ENCODE measurements around the gene SLC1A1. TPM values are rescaled to one million over a fixed set of nuclear protein-coding genes. Genes with fewer than 3 reads are reported as not detected.

The SLC1A1 gene
- total RNA-seq, 1 experiment from 2014 or later: 71.6 TPM

- H3K4me3 Mint-ChIP-seq (ENCODE audit: low read depth, unreplicated experiment): no peak overlapping the region
- no peak for DNase-seq
These were observed 65.0 kb downstream of the SLC1A1 start for GRCh38 chr9:4555236-4555635.

DNA sequence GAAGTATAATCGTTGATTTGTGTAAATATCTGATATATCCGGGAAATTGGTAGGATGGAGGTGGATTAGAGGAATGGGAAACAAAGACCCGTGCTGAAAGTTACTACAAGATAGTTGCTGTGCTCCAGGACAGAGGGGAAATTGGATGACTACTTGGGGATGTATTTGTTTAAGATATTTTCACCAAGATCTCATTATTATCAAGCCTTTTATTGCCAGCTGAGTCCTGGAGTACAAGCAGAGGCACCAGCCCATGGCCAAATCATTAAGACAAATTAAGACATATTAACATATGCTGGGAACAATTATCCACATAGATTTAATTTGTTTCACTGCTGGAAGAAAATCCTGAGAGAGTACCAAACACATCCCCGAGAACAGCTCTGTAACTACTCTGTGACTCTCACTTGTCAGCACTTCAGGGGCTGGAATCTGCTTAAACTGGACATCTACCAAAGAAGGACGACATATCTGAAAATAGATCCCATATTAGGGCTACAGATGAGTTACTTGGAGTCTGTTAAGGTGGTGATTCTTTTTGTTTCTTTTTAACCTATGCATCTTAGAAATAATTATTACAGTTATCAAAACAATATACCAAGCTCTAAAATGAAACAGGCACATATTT, 68.2 kb downstream of the SLC1A1 start:
- Mint-ChIP-seq H3K27me3 (ENCODE audit: unreplicated experiment) (no peaks in the 10 kb centered on the region), H3K36me3 (ENCODE audit: insufficient read depth, unreplicated experiment) (peaks cover 35% of the 10 kb centered on the region), H3K27ac (ENCODE audit: unreplicated experiment) (no peak overlapping the region), H3K9me3 (ENCODE audit: low read depth, unreplicated experiment) (no peaks in the 10 kb centered on the region), H3K4me3 (ENCODE audit: low read depth, unreplicated experiment) (no peak overlapping the region), H3K4me1 (ENCODE audit: low read depth, unreplicated experiment) (peaks cover 13% of the 10 kb centered on the region)
- no peak for TF ChIP-seq CTCF (IDR thresholded peaks at IDR 0.05; ENCODE audit: unreplicated experiment)
- no peak for DNase-seq
- intact Hi-C loops (cut with micrococcal nuclease; ENCODE audit: unreplicated experiment): no loop called here
- CTCF ChIA-PET: no interaction called here
- no TSS peak for BruUV-seq (replicated peaks)

More at GRCh38 chr9:4555236-4555635, 65.0 kb downstream of the SLC1A1 start:
- Mint-ChIP-seq H3K36me3 (ENCODE audit: insufficient read depth, unreplicated experiment) (peaks cover 32% of the 10 kb centered on the region), H3K27me3 (ENCODE audit: unreplicated experiment) (no peaks in the 10 kb centered on the region), H3K4me1 (ENCODE audit: low read depth, unreplicated experiment) (peaks cover 13% of the 10 kb centered on the region), H3K27ac (ENCODE audit: unreplicated experiment) (no peak overlapping the region), H3K9me3 (ENCODE audit: low read depth, unreplicated experiment) (no peaks in the 10 kb centered on the region)
- BruUV-seq (replicated peaks): no TSS peak
- no peak for TF ChIP-seq CTCF (IDR thresholded peaks at IDR 0.05; ENCODE audit: unreplicated experiment)
- CTCF ChIA-PET: no interaction called here
- intact Hi-C loops (cut with micrococcal nuclease; ENCODE audit: unreplicated experiment): no loop called here

GRCh38 chr9:4559261-4560182, 69.3 kb downstream of the SLC1A1 start:
- intact Hi-C loops (cut with micrococcal nuclease; ENCODE audit: unreplicated experiment): no loop called here
- Mint-ChIP-seq H3K4me1 (ENCODE audit: low read depth, unreplicated experiment) (peaks cover 6% of the 10 kb centered on the region), H3K27me3 (ENCODE audit: unreplicated experiment) (no peaks in the 10 kb centered on the region), H3K36me3 (ENCODE audit: insufficient read depth, unreplicated experiment) (peaks cover 28% of the 10 kb centered on the region), H3K9me3 (ENCODE audit: low read depth, unreplicated experiment) (no peaks in the 10 kb centered on the region), H3K4me3 (ENCODE audit: low read depth, unreplicated experiment) (no peak overlapping the region), H3K27ac (ENCODE audit: unreplicated experiment) (no peak overlapping the region)
- CTCF ChIA-PET: no interaction called here
- no TSS peak for BruUV-seq (replicated peaks)
- no peak for DNase-seq
- no peak for TF ChIP-seq CTCF (IDR thresholded peaks at IDR 0.05; ENCODE audit: unreplicated experiment)

DNA sequence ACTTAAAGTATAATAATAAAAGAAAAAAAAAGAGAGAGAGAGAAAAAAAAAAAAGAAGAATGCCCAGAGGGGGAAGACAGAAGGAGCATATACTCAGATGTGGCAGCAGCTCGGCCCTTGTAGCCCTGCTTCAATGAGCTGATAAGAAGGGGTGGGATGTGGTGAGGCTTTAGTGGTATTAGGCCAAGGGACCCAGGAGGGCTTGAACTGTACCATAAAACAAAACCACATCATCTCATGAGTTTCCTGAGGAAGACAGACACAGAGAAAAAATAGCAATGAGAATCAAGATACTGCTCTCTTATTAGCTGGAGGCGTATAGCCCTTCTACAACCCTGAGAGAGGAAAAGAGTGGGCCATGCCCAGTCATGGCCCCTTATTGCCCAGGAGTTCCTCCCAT, 72.8 kb downstream of the SLC1A1 start:
- DNase-seq: no peak
- Mint-ChIP-seq H3K4me1 (ENCODE audit: low read depth, unreplicated experiment) (no peaks in the 10 kb centered on the region), H3K27ac (ENCODE audit: unreplicated experiment) (no peak overlapping the region), H3K27me3 (ENCODE audit: unreplicated experiment) (no peaks in the 10 kb centered on the region), H3K36me3 (ENCODE audit: insufficient read depth, unreplicated experiment) (peaks cover 40% of the 10 kb centered on the region), H3K9me3 (ENCODE audit: low read depth, unreplicated experiment) (no peaks in the 10 kb centered on the region), H3K4me3 (ENCODE audit: low read depth, unreplicated experiment) (no peak overlapping the region)
- CTCF ChIA-PET: interaction anchor here (0.6 kb wide), 1 partner anchor 21 kb away, joined by 8 read pairs; no protein-coding TSS in a partner anchor
- BruUV-seq (replicated peaks): no TSS peak
- intact Hi-C loops (cut with micrococcal nuclease; ENCODE audit: unreplicated experiment): no loop called here
- no peak for TF ChIP-seq CTCF (IDR thresholded peaks at IDR 0.05; ENCODE audit: unreplicated experiment)
